Esophagus muscularis mucosa (tissue), 3 donors: ENCODE data around the gene PREX1.

ENCODE experiments used
- EP300 ChIP-seq: sonication (generic); formaldehyde crosslinking; IDR thresholded peaks from one replicate; pipeline ENCODE4 v1.6.1; 2017; ENCODE audit warnings: antibody characterized with exemption
- POLR2A ChIP-seq: fragments of 450-650 bp; IDR thresholded peaks from one replicate; pipeline ENCODE4 v1.6.1; 2017; ENCODE audit warnings: antibody characterized with exemption, moderate library complexity, mild to moderate bottlenecking, low read depth
- POLR2AphosphoS5 ChIP-seq, 2 donors: sonication (generic); formaldehyde crosslinking; IDR thresholded peaks; one replicate each; pipeline ENCODE4 v1.6.1; 2017; ENCODE audit warnings: antibody characterized with exemption in 2 of 2

- TF ChIP-seq POLR2AphosphoS5 (IDR thresholded peaks at IDR 0.05) (no peak), EP300 (no peak), POLR2A (no peak)
Observed at GRCh38 chr20:48851579-48851978, 23.8 kb upstream of the PREX1 start.
